Loucy (cell line): ENCODE measurements around the gene MYL3.

Experiments
- CTCF ChIP-seq: fragments of 200-600 bp; sonication (generic); conservative IDR thresholded peaks from 2 replicates; pipeline ENCODE4 v1.5.1; 2014; ENCODE audit warnings: mild to moderate bottlenecking, antibody characterized with exemption, low read length
- EZH2phosphoT487 ChIP-seq: fragments of 200-600 bp; IDR thresholded peaks from 2 replicates; pipeline ENCODE4 v1.6.1; 2018; ENCODE audit warnings: antibody characterized with exemption, mild to moderate bottlenecking, moderate library complexity, borderline replicate concordance

GRCh38 chr3:46870651-46871050 is 7.4 kb upstream of the MYL3 start:
- TF ChIP-seq CTCF: no peak
- TF ChIP-seq EZH2phosphoT487: no peak
